Stimulated activated CD8-positive, alpha-beta memory T cell treated with anti-CD3 and anti-CD28 coated beads, Interleukin-2, amount 100 ng/mL, for 1 hour (primary cell): ENCODE results near the gene IL4R.
A peak's percentile ranks its signal among the peaks of the same experiment; 100 is the strongest.
"Not testable (repeated sequence)": the region's sequence is repeated elsewhere in the genome, so short reads cannot be mapped to it uniquely, and the experiment has no call there.

Experiments used
- DNase-seq, 2 donors: peaks; one replicate each; pipeline ENCODE4 v3.0.0-alpha.2; 2020; ENCODE audit warnings: low read depth in 2 of 2

Gene IL4R

DNA sequence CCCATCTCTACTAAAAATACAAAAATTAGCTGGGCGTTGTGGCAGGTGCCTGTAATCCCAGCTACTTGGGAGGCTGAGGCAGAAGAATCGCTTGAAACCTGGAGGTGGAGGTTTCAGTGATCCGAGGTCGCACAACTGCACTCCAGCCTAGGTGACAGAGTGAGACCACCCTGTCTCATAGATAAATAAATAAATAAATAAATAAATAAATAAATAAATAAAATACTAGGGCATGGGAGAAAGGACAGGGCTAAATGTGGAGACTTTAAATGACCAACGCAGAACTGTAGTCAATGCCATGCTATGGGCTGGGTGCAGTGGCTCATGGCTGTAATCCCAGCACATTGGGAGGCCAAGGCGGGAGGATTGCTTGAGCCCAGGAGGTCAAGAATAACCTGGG lies 25.5 kb upstream of the IL4R start:
- DNase-seq: not testable (repeated sequence)

DNA sequence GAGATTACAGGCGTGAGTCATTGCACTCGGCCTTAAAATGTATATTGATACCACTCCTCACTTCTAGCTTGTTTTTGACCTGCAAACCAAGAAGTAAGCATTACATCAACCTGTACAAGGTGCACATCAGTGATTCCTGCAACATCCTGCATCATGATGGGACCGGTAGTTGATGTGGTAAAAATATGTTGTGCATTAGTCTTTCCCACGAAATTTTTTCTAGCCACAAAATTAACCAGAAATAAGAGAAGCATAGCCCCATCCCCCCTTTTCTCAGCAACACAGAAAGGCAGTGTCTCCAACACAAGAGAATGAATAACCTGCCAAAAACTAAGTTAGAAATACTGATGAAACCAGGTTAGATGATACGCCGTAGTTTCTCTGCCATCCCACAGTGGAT lies 24.1 kb upstream of the IL4R start:
- no peak for DNase-seq

DNA sequence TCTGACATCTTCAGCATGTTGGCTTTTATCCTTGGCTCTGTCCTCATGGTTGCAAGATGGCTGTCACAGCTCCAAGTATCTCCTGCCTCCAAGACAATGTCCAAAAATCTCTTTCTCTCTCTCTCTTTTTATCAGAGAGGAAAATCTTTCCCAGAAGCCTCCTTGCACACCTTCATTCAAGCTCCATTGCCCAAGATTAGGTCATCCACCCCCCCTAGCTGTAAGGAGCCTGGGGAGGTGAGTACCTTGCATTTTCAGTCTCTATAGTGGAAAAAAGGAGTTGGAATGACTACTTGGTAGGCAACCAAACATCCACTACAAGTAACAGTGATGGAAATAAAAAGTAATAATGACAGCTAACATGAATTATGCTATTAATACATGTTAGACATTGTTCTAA lies 23.2 kb upstream of the IL4R start:
- DNase-seq: no peak

DNA sequence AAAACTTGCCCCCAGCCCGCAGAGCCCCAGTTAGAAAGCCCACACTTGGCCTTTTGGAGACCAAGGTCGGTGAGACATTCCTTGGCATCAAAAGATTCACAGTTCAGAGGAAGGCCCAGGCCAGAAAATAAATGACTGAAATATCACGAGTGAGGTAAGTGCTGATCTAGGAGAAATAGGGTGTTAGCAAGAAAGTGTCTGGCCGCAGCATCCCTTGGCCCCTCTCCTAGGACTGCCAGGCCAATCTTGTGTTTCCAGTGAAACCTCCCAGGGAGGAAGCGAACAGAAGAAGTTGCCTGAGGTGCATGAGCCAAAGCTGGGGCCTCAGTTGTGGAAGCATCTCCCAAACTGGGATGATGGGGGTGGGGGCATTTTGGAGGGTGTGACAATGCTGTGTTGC lies 22.7 kb upstream of the IL4R start:
- DNase-seq: no peak

DNA sequence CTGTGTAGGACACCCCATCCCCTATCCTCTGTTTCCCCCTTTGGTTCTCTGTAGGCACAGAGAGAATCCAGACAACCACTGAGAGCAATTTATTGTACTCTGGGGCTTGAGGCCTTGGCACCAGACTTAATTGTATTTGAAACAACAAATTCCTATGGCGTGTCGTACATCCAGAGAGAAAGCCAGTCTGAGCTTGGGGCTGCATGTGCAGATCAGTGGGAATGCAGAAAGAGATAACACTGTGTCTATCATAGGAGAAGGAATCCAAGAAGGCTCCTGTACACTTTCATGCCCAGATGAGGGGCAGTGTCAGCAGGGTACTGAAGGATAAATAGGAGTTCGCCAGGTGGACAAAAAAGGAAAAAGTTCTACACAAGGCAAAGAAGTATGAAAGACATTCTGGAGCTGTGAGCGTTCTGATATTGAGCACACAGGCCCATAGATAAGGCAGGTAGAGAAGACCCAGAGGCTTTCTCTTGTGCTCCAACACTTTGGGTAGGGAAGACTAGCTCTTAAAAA lies 22.0 kb upstream of the IL4R start:
- DNase-seq: no peak

DNA sequence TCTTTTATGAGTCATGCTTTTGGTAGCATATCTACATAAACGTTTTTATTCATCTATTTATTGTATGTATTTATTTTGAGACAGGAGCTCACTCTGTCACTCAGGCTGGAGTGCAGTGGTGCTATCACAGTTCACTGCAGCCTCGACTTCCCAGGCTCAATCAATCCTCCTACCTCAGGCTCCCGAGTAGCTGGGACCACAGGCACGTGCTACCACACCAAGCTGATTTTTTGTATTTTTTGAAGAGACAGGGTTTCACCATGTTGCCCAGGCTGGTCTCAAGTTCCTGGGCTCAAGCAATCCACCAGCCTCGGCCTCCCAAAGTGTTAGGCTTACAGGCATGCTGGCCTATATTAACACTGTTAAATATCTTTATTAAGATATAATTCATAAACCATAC lies 20.4 kb upstream of the IL4R start:
- no peak for DNase-seq

DNA sequence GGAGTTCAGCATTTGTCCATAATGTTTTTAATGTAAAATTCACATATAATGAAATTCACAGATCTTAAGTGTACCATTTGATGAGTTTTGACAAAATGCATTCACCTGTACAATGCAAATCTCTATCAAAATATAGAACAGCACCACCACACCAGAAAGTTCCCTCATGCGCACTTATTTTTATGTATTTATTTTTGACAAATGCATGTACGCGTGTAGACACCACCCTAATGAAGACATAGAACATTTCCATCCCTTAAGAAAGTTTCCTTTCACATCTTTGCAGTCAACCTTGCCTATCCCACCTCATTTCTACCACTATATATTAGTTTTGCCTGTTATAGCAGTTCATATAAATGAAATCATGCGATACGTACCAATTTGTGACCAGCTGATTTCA lies 15.6 kb upstream of the IL4R start:
- no peak for DNase-seq

DNA sequence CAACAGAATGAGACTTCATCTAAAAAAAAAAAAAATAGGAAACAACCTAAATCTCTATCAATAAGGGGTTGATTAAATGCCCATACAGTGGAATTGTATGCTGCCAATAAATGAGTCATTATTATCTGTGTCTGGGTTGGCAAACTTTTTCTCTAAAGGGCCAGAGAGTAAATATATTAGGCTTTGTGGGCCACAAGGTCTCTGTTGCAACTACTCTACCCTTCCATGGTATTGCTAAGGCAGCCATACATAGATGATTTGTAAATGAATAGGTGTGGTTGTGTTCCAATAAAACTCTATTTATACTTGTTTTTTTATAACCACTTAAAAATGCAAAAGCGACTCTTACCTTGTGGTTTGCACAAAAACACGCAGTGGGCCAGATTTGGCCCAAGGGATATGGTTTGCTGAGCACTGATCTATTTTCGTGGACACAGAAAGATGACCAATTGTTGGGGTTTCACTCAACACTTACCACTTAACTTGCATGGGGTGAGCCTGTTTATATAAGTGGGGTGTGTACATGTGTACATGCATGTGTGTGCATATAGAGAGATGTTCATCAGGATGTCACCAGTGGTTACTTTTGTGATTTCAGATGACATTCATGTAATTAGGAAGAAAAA lies 12.4 kb upstream of the IL4R start:
- no peak for DNase-seq

DNA sequence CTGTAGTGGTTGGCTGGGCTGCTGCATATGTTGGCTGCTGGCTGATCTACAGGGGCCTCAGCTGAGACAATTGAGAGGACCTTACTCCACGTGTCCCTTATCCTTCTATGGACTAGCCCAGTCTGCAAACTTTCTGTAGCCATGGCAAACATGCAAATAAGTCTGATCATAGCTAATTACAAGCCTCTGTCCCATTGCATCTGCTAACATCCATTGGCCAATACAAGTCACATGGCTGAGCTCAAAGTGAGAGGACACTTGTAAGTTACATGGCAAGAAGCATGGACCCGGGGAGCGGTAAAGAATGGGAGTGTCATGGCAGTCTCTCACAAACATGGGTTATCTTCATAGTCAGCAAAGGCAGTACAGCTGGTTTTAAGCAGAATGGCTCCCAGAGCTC lies 11.6 kb upstream of the IL4R start:
- DNase-seq: no peak

DNA sequence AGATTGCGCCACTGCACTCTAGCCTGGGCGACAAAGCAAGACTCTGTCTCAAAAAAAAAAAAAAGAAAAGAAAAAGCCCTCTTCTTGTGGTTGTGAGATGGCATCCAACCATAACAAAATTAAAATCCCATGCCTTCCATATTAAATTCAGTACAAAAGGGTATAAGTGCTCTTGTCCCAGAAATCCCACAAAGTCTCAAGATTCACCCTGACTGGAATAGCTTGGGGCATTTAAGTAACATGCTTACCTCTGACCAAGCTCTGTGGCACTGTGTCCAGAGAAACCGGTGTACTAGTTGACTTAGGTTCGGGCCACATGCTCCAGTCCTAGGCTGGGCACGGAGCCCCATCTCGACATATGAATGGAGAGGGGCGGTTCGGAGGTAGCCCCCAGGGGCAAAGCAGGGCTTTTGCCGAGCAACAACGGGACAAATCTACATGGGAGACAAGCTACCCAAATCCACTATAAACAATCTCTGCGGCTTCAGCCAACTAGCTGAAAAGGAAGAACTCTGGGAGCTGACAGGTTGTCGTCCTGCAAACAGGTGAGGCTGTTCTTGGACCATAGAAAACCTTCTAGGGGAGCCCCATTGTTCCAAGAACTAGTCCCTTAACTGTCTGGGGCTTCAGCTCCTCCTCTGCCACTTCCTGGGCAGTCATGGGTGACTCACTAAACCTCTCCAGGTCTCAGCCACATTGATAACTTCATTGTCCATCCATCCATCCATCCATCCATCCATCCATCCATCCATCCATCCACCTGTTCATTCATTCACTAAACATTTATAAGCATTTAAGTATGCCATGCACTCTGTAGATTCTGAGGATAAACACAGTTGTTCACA lies 10.3 kb upstream of the IL4R start:
- no peak for DNase-seq

DNA sequence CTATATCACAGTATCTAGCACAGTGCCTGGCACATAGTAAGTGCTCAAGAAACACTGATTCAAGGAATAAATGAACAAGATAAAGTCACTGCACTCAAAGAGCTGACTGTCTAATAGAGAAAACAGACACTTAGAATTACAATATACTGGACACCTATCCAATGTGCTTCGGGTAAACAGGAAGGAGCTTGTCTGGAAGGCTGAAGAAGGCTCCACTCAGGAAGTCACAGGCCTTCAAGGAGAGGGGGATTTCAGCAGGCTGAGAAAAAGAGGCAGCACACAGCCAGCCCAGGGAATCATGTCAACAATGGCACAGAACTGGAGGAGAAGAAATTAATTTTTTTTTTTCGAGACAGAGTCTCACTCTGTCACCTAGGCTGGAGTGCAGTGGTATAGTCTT lies 9.7 kb upstream of the IL4R start:
- DNase-seq: no peak

DNA sequence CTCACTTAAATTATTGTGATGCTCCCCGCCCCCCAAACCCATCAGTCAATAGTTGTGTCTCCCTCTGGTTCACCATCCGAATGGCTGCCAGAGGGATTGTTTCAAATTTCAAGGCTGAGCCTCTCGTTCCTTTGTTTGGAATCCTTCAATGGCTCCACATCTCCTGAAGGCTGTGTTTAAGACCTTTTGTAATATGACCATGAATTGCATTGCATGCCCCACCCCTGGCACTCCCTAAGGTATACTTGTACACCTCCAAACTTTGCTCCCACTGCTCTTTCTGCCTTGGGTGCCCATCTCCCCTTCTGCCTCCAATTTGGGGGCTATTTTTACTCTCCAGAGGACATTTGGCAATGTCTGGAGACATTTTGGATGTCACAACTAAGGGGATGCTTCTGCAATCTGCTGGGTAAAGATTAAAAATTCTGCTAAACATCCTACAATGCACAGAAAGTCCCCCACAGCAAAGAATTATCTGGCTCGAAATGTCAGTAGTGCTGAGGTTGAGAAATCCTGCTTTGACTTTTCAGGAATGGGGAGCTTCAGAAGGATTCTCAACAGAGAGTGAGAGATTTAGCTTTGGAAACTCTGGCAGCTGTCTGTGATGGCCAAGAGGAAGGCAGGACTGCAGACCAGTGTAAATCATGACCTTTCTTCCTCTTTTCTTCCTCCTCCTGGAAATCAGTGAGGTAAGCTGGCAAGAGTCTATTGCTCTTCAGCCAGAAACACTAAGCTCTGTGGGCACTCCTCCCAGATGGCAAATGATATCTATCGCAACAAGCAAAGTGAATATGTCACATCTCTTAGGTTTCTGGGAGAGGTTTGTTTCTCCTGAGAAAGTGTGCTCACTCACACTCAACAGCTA lies 8.7 kb upstream of the IL4R start:
- DNase-seq: no peak

DNA sequence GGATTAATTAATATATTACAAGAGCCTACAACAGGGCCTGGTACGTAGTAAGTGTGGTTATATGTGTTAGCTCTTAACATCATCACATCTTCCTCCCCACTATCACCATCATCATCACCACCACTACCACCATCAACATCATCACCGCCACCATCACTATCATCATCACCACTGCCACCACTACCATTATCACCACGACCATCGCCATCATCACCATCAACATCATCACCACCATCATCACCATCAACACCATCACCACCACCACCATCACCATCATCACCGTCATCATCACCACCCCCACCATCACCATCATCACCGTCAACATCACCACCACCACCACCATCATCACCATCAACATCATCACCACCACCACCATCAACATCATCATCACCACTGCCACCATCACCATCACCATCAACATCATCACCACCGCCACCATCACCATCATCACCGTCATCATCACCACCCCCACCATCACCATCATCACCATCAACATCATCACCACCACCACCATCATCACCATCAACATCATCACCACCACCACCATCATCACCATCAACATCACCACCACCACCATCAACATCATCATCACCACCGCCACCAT lies 7.8 kb upstream of the IL4R start:
- no peak for DNase-seq

DNA sequence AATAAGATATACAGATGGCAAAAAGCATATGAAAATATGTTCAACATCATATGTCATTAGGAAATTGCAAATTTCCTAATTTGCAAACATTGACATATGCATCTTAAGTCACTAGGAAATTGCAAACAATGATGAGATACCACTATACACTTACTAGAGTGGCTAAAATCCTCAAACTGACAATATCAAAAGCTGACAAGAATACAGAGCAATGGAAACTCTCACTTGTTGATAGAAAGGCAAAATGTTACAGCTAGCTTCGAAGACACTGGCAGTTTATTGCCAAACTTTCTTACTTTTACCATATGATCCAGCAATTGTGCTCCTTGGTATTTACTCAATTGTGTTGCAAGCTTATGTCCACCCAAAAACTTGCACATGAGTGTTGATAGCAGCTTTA lies 5.0 kb upstream of the IL4R start:
- no peak for DNase-seq

DNA sequence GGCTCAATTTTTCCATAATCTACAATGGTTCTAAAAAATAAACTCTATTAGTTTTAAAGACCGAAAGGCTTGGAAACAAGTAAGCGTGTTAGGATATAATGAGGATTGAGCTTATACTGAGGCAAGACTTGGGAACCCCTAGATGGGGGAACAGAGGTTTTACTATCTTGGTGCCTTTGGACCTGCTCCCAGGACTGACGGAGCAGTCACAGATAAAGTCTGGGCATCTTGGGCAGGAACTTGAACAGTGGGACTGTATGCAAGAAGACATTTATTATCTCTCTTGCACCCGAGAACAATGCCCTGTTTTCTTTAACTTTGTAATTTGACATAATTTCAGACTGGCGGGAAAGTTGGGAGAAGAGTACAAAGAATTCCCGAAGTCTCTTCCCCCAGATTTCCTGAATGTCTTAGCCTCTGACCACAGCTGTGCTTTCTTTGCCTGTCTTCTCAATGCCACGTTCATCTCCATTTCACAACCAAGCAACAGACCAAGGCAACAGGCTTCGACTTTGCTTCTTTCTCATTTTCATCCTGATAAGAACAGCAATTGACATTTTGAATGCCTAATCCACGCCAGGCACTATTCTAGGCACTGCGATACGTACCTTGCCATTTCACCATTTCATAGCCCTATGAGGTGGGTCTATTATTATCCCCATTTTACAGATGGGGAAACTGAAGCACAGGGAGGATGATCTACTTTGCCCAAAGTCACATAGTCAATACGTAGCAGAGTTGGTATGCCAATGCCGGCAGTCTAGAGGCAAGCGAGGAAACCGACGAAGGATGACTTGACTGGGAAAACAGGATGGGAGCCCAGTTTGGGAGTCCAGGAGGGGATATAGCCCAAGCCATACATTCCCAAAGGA lies 3.0 kb upstream of the IL4R start:
- no peak for DNase-seq

DNA sequence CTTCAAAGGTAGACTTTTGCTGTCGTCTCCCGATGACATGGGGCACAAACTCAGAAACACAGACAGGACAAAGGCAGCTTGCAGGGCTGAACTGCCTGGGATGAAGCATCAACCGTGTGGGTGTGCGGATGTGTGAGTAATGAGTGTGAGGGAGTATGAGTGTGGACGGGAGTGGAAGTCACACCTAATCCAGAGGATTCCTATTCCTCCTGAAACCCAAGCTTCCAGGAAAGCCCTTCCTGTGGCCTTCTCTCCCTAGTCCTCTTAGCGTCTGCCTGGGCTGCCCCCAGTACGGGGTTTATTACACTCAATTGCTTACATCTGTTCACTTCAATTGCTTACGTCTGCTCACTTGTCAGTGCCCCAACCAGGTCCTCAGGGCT lies 2.3 kb upstream of the IL4R start:
- DNase-seq: no peak

DNA sequence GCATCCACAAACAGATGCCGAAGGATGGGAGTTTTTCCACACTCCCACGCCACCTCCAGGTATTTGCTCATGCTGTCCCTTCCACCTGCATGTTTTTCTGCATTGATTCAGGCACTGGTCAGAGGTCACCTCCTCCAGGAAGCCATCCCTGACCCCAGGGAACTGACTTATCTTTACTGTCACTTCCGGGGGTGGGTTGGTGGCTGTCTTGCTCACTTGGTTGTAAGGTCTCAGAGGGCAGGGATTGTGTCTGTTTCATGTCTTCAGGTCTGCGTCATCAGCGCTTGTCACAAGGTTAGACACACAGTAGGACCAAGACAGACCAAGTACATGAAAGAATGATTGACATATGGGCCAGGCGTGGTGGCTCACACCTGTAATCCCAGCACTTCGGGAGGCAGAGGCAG lies 1.9 kb upstream of the IL4R start:
- DNase-seq: no peak

DNA sequence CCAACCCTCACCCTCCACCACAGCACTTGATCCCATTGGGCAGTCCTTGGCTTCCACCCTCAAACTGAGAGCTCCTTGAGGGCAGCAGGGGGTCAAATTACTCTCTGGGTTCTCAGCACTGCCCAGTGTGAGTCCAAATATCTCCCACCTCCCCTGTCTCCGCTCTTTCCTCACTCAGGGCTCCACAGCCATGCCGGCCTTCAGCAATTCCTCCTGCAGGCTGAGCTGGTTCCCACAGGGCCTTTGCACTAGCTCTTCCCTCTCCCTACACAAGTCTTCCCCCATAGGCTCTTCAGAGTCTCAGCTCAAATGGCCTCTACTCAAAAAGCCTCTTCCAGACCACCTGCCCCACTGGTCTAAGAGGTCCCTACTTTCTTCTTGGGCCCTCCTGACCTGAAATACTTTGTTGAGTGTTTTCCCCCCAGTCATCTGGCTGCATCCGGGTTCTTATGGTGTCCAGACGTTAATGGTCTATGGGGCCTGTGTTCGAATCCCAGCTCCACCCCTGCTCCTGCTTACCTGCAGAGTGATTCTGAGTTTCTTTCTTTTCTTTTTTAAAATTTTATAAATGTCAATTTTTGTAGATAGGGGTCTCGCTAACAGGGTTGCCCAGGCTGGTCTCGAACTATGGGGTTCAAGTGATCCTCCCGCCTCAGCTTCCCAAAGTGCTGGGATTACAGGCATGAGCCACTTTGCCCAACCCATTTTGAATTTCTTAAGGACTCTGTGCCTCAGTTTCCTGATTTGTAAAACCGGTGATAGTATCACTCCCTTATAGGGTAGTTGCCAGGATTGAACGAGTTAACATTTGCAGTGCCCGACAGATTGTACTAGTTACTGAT lies 973 bp upstream of the IL4R start:
- no peak for DNase-seq

DNA sequence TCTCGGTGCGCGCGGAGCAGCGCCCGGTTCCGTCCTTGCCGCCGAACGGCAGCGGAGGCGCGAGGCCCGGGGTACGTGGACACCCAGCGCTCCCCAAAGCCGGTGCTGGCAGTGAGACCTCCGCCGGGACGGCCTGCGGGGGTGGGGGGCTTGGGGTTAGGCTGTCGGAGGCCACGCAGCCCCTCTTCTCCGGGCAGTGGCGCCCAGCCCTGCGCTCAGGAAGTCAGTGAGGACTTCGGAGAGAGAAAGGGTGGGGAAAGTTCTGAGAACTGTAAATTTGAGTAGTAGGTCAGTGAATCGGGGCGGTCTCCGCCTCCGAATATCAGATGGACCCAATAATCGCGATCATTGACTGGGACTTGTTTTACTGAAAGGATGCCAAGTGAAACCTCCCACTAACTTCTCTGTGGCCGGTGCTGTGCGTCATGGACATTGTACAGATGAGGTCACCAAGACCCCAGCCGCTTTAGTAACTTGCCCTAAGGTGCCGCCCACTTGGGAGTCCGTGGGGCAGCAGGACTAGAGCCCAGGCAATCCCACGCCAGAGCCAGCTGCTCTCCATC lies 468 bp downstream of the IL4R start:
- DNase-seq: peak; percentile 16 to 35

DNA sequence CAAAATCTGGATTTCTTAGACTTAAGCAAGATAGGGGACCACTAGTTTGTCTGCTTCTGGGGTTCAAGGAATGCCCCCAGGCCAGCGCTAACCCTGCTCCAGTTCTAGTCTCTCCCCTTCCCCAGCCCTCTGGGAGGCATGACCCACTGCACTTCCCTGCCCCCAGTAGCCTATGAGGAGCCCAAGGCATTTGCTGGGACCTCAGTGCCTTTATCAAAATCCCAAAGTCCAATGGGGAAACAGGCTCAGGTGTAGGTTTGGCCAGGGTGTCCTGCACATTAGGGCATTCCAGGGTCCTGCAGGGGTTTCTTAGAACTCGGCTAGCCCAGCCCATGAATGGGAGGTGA lies 1.2 kb downstream of the IL4R start:
- no peak for DNase-seq
